GM10266 (cell line): ENCODE results near the gene ZIC3.
"Not testable (repeated sequence)": the region's sequence is repeated elsewhere in the genome, so short reads cannot be mapped to it uniquely, and the experiment has no call there.

ENCODE experiments used
- DNase-seq: peaks from one replicate; pipeline ENCODE4 v3.0.0; 2012; ENCODE audit errors: extremely low spot score
- CTCF ChIP-seq: IDR thresholded peaks from 2 replicates; pipeline ENCODE4 v1.5.1; 2012; ENCODE audit warnings: mild to moderate bottlenecking, low read depth; ENCODE audit not compliant: control insufficient read depth, insufficient read depth; ENCODE audit errors: missing control alignments

Gene ZIC3

GRCh38 chrX:137549851-137550664 is 15.9 kb upstream of the ZIC3 start:
- TF ChIP-seq CTCF, result no peak
- DNase-seq, result no peak

- no peak for TF ChIP-seq CTCF
- DNase-seq, result no peak
Observed at GRCh38 chrX:137550665-137551261, 15.2 kb upstream of the ZIC3 start.

GRCh38 chrX:137552098-137552497 is 13.8 kb upstream of the ZIC3 start:
- DNase-seq, result not testable (repeated sequence)

GRCh38 chrX:137562096-137562495 is 3.8 kb upstream of the ZIC3 start:
- DNase-seq, result no peak
- TF ChIP-seq CTCF, result no peak

GRCh38 chrX:137563681-137564651 is 2.0 kb upstream of the ZIC3 start:
- no peak for DNase-seq
- TF ChIP-seq CTCF, result no peak

GRCh38 chrX:137565318-137565904 is 516 bp upstream of the ZIC3 start:
- DNase-seq, result no peak
- TF ChIP-seq CTCF, result no peak
